B cell (primary cell): ENCODE data around the gene SLC35B2.

Experiments
- EZH2 ChIP-seq: IDR thresholded peaks from 2 replicates; pipeline ENCODE4 v1.6.1; 2012; ENCODE audit warnings: borderline replicate concordance, low read depth, mild to moderate bottlenecking, moderate library complexity, low read length; ENCODE audit not compliant: insufficient read depth, poor library complexity, severe bottlenecking
- TF ChIP-seq, protein P1 (sequence below): fragments of 200-600 bp; IDR thresholded peaks from one replicate; pipeline ENCODE4 v1.8.0; 2022; ENCODE audit warnings: antibody characterized with exemption, mild to moderate bottlenecking

DNA sequence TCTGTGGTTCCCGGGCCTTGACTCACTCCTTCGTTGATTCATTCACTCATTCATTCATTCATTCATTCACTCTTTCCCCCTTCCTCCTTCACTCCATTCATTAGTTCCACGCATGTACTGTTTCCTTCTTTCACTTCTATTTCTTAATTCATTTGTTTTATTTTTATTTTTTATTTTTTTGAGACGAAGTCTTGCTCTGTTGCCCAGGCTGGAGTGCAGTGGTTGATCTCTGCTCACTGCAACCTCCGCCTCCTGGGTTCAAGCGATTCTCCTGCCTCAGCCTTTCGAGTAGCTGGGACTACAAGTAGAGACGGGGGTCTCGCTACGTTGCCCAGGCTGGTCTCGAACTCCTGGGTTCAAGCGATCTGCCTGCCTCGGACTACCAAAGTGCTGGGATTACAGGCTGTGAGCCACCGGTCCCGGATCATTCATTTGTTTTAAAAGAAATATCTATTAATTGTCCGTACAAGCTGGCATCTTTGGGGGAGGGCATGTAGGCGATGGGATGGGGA lies 8.4 kb upstream of the SLC35B2 start:
- TF ChIP-seq, protein P1, sequence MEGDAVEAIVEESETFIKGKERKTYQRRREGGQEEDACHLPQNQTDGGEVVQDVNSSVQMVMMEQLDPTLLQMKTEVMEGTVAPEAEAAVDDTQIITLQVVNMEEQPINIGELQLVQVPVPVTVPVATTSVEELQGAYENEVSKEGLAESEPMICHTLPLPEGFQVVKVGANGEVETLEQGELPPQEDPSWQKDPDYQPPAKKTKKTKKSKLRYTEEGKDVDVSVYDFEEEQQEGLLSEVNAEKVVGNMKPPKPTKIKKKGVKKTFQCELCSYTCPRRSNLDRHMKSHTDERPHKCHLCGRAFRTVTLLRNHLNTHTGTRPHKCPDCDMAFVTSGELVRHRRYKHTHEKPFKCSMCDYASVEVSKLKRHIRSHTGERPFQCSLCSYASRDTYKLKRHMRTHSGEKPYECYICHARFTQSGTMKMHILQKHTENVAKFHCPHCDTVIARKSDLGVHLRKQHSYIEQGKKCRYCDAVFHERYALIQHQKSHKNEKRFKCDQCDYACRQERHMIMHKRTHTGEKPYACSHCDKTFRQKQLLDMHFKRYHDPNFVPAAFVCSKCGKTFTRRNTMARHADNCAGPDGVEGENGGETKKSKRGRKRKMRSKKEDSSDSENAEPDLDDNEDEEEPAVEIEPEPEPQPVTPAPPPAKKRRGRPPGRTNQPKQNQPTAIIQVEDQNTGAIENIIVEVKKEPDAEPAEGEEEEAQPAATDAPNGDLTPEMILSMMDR: no peak
- no peak for TF ChIP-seq EZH2
